GM19438 (cell line): ENCODE measurements around the gene GNPDA1.
A peak's percentile ranks its signal among the peaks of the same experiment; 100 is the strongest.

ENCODE experiments used
- ATAC-seq: cut with Tn5 transposase; IDR thresholded peaks from one replicate; pipeline ENCODE4 v1.9.1; 2021; ENCODE audit warnings: low read depth; ENCODE audit not compliant: unreplicated experiment

Gene GNPDA1

GRCh38 chr5:141997358-141997960, 15.4 kb downstream of the GNPDA1 start:
- ATAC-seq, result no peak

- no peak for ATAC-seq
These were observed 17.2 kb downstream of the GNPDA1 start for GRCh38 chr5:141995656-141996055.

GRCh38 chr5:141994511-141995136, 18.2 kb downstream of the GNPDA1 start:
- no peak for ATAC-seq

GRCh38 chr5:141992349-141992963, 20.4 kb downstream of the GNPDA1 start:
- no peak for ATAC-seq

- no peak for ATAC-seq
These were observed 23.1 kb downstream of the GNPDA1 start for GRCh38 chr5:141989720-141990119.

- no peak for ATAC-seq
These were observed 26.8 kb downstream of the GNPDA1 start for GRCh38 chr5:141986072-141986471.

GRCh38 chr5:141982626-141983025, 30.2 kb downstream of the GNPDA1 start:
- no peak for ATAC-seq

- ATAC-seq, result no peak
These were observed 34.4 kb downstream of the GNPDA1 start for GRCh38 chr5:141978389-141978788.

GRCh38 chr5:141976176-141976575, 36.7 kb downstream of the GNPDA1 start:
- no peak for ATAC-seq

GRCh38 chr5:141973871-141974595, 38.8 kb downstream of the GNPDA1 start:
- ATAC-seq, result no peak

- ATAC-seq, result peak; percentile 45
These were observed 42.8 kb downstream of the GNPDA1 start for GRCh38 chr5:141969783-141970771.

GRCh38 chr5:141968914-141969608, 43.8 kb downstream of the GNPDA1 start, which contains the start of gene RNF14:
TSS of gene RNF14 (plus strand) at chr5:141969105. CDS start at chr5:141973589, 4,484 bp downstream.
- ATAC-seq, result peak; percentile 89

- ATAC-seq, result no peak
These were observed 45.9 kb downstream of the GNPDA1 start for GRCh38 chr5:141966963-141967333.

- ATAC-seq, result no peak
These were observed 46.4 kb downstream of the GNPDA1 start for GRCh38 chr5:141966275-141966962.

- no peak for ATAC-seq
These were observed 47.8 kb downstream of the GNPDA1 start for GRCh38 chr5:141965071-141965470.

GRCh38 chr5:141963701-141964100, 49.1 kb downstream of the GNPDA1 start:
- ATAC-seq, result no peak

GRCh38 chr5:141961466-141961865, 51.4 kb downstream of the GNPDA1 start:
- no peak for ATAC-seq

- peak; percentile 83 for ATAC-seq
These were observed 52.1 kb downstream of the GNPDA1 start for GRCh38 chr5:141960449-141961323.
